HepG2 (cell line): ENCODE measurements around the gene RABGGTA. TPM values are rescaled to one million over a fixed set of nuclear protein-coding genes. Genes with fewer than 3 reads are reported as not detected.

Source experiments
- AHR ChIP-seq: IDR thresholded peaks from 2 replicates; pipeline ENCODE4 v1.6.1; 2018; ENCODE audit warnings: missing genetic modification reagents, missing compliant biosample characterization
- FOXP1 ChIP-seq, 2 experiments: fragments of 450-650 bp in 1 of 2; IDR thresholded peaks; 2 replicates each; pipeline ENCODE4 v1.6.1; 2017 to 2018; ENCODE audit warnings: antibody characterized with exemption in 1 of 2
- PAX8 ChIP-seq: sonication (generic); formaldehyde crosslinking; IDR thresholded peaks from 2 replicates; pipeline ENCODE4 v1.8.0; 2022; ENCODE audit warnings: mild to moderate bottlenecking, missing genetic modification reagents, borderline replicate concordance
- PAXIP1 ChIP-seq: sonication (generic); formaldehyde crosslinking; conservative IDR thresholded peaks from 2 replicates; pipeline ENCODE4 v1.4.0; 2020; ENCODE audit warnings: mild to moderate bottlenecking, missing genetic modification reagents, moderate library complexity
- SRSF4 ChIP-seq: fragments of 200-400 bp; formaldehyde crosslinking; IDR thresholded peaks from one replicate; pipeline ENCODE4 v1.6.1; 2018; ENCODE audit warnings: mild to moderate bottlenecking, low read depth, low read length, moderate library complexity; ENCODE audit not compliant: poor library complexity, severe bottlenecking
- TERF1 ChIP-seq: sonication (generic); formaldehyde crosslinking; IDR thresholded peaks from 2 replicates; pipeline ENCODE4 v1.8.0; 2022; ENCODE audit warnings: mild to moderate bottlenecking, missing genetic modification reagents, moderate library complexity
- TRIM22 ChIP-seq: fragments of 450-650 bp; IDR thresholded peaks from 2 replicates; pipeline ENCODE4 v1.6.1; 2017
- ZBTB46 ChIP-seq: sonication (generic); formaldehyde crosslinking; IDR thresholded peaks from 2 replicates; pipeline ENCODE4 v1.4.0; 2020; ENCODE audit warnings: mild to moderate bottlenecking, missing genetic modification reagents, borderline replicate concordance
- ZFP1 ChIP-seq: IDR thresholded peaks from 2 replicates; pipeline ENCODE4 v1.6.1; 2016
- ZHX1 ChIP-seq: sonication (generic); formaldehyde crosslinking; IDR thresholded peaks from 2 replicates; pipeline ENCODE4 v1.8.1; 2022; ENCODE audit warnings: low read depth, mild to moderate bottlenecking, missing genetic modification reagents
- ZMYM2 ChIP-seq: sonication (generic); formaldehyde crosslinking; IDR thresholded peaks from 2 replicates; pipeline ENCODE4 v1.8.0; 2022; ENCODE audit warnings: mild to moderate bottlenecking, missing genetic modification reagents
- ZNF276 ChIP-seq: sonication (generic); formaldehyde crosslinking; IDR thresholded peaks from 2 replicates; pipeline ENCODE4 v1.4.0; 2020; ENCODE audit warnings: mild to moderate bottlenecking, low read depth, missing genetic modification reagents
- ZNF292 ChIP-seq: sonication (generic); formaldehyde crosslinking; IDR thresholded peaks from 2 replicates; pipeline ENCODE4 v1.8.1; 2022; ENCODE audit warnings: mild to moderate bottlenecking, low read depth, missing genetic modification reagents, borderline replicate concordance
- ZNF576 ChIP-seq: sonication (generic); formaldehyde crosslinking; IDR thresholded peaks from 2 replicates; pipeline ENCODE4 v1.4.0; 2020; ENCODE audit warnings: mild to moderate bottlenecking, missing genetic modification reagents
- ZSCAN21 ChIP-seq: sonication (generic); formaldehyde crosslinking; IDR thresholded peaks from 2 replicates; pipeline ENCODE4 v1.8.0; 2022; ENCODE audit warnings: mild to moderate bottlenecking, missing genetic modification reagents, moderate library complexity, borderline replicate concordance
- polyA plus RNA-seq, 8 experiments: library from polyadenylated mRNA; depleted of rRNA in 3 of 8; stranded (reverse) in 7 of 8; unstranded in 1 of 8; fragments of >200 nt; fragmentation: Illumina TruSeq in 4 of 8; extraction: Trizol in 4 of 8; gene quantifications; 2 replicates each; pipeline versions ENCODE4 v1.2.1 to v1.2.3, GENCODE V29; 2011 to 2016; ENCODE audit warnings: low read depth in 4 of 8, missing spikeins in 1 of 8, mixed read lengths in 1 of 8; ENCODE audit not compliant: insufficient read depth in 1 of 8
- total RNA-seq, 5 experiments: library from RNA; depleted of rRNA; stranded (reverse); fragments of >200 nt; fragmentation: Illumina TruSeq; extraction: Trizol; gene quantifications; 2 replicates each; pipeline ENCODE4 v1.2.3, GENCODE V29; 2016; ENCODE audit warnings: low read depth in 1 of 5

RABGGTA gene
- total and polyA plus RNA-seq, 2 of the 13 experiments (the other 11 are each of a cell fraction or from before 2014, with no cell fraction given) = 57.9 to 90.8 TPM

- TF ChIP-seq ZNF576 (CRISPR knock-in tag) (peak; percentile 89; the same call in 1 of the 2 replicates), PAX8 (CRISPR knock-in tag) (no peak; the same call in none of the 2 replicates), ZHX1 (peak; percentile 53), SRSF4 (no peak), ZNF276 (CRISPR knock-in tag) (no peak), ZMYM2 (CRISPR knock-in tag) (peak; percentile 74; the same call in 1 of the 2 replicates), FOXP1 (IDR thresholded peaks at IDR 0.05) (no peak), FOXP1 (CRISPR knock-in tag; IDR thresholded peaks at IDR 0.05) (peak; percentile 16; the same call in 1 of the 2 replicates), ZBTB46 (no peak), TERF1 (CRISPR knock-in tag) (peak; percentile 12; the same call in 1 of the 2 replicates), AHR (CRISPR knock-in tag) (no peak; the same call in none of the 2 replicates), PAXIP1 (CRISPR knock-in tag) (no peak), ZSCAN21 (CRISPR knock-in tag) (peak; percentile 84; the same call in 1 of the 2 replicates), ZNF292 (CRISPR knock-in tag) (peak; percentile 63; the same call in 1 of the 2 replicates), TRIM22 (no peak), ZFP1 (peak; percentile 79; the same call in 1 of the 2 replicates)
Measured at GRCh38 chr14:24232121-24232644, 39.2 kb downstream of the RABGGTA start, which contains the start of gene NEDD8 (continued).
